ENCODE data around the gene AGAP6. TPM values are rescaled to one million over a fixed set of nuclear protein-coding genes. Genes with fewer than 3 reads are reported as not detected.

Gene AGAP6
- polyA plus RNA-seq, 1 donor (not counting 4 experiments of a cell fraction or from before 2014, with no cell fraction given): 9.9 TPM

- Histone ChIP-seq H3K9me3 (ENCODE audit: control insufficient read depth, low read depth, low read length) (no peaks in the 10 kb centered on the region), H4K20me1 (ENCODE audit: control insufficient read depth, extremely low read depth, insufficient read depth, low read length) (no peaks in the 10 kb centered on the region), H3K27me3 (ENCODE audit: control insufficient read depth, extremely low read depth, insufficient read depth, low read length) (peaks cover 17% of the 10 kb centered on the region), H3K9me1 (ENCODE audit: control insufficient read depth, extremely low read depth, insufficient read depth, low read length) (no peaks in the 10 kb centered on the region), H3K36me3 (ENCODE audit: control insufficient read depth in 2 of 2, extremely low read depth in 1 of 2, insufficient read depth in 2 of 2, low read length in 2 of 2) (no peaks in the 10 kb centered on the region), H3K4me2 (ENCODE audit: control insufficient read depth, extremely low read depth, insufficient read depth, low read depth, low read length) (no peak overlapping the region), H3K4me1 (ENCODE audit: control insufficient read depth, extremely low read depth, insufficient read depth, low read length) (no peaks in the 10 kb centered on the region), H3K4me3 (ENCODE audit: control insufficient read depth in 2 of 3, extremely low read depth in 1 of 3, insufficient read depth in 2 of 3, low read depth in 1 of 3, low read length in 3 of 3) (no peak overlapping the region), H3K9ac (ENCODE audit: control insufficient read depth, extremely low read depth, insufficient read depth, low read length) (no peak overlapping the region), H2AFZ (ENCODE audit: control insufficient read depth, low read length) (no peak overlapping the region), H3K27ac (ENCODE audit: control insufficient read depth, insufficient read depth, low read length) (no peak overlapping the region), H3K79me2 (ENCODE audit: control insufficient read depth, insufficient read depth, low read length) (no peaks in the 10 kb centered on the region)
- FAIRE-seq: no peak
- no peak for TF ChIP-seq EZH2 (IDR thresholded peaks at IDR 0.05; ENCODE audit: low read length)
- TF ChIP-seq CTCF (optimal IDR thresholded peaks at IDR 0.05 in 1 of 3, IDR thresholded peaks at IDR 0.05 in 1 of 3, conservative IDR thresholded peaks at IDR 0.05 in 1 of 3; ENCODE audit: extremely low read depth in 1 of 3, insufficient read depth in 2 of 3, low read length in 3 of 3): no peak
- dilution Hi-C loops (cut with MboI; ENCODE audit: extremely low pct_ligation_motif_present, low sequenced_read_pairs): no loop called here
- no peak for DNase-seq (ENCODE audit: low read depth, low spot score)
Measured at GRCh38 chr10:50025627-50026026, 37.4 kb downstream of the AGAP6 start.

GRCh38 chr10:50027195-50027594, 39.0 kb downstream of the AGAP6 start:
- H3K27ac ChIP-seq (ENCODE audit: control insufficient read depth, insufficient read depth, low read length): no peak overlapping the region
- no peak overlapping the region for H3K4me2 ChIP-seq (ENCODE audit: control insufficient read depth, extremely low read depth, insufficient read depth, low read depth, low read length)
- H3K36me3 ChIP-seq (ENCODE audit: control insufficient read depth in 2 of 2, extremely low read depth in 1 of 2, insufficient read depth in 2 of 2, low read length in 2 of 2): no peaks in the 10 kb centered on the region
- H3K4me1 ChIP-seq (ENCODE audit: control insufficient read depth, extremely low read depth, insufficient read depth, low read length): no peaks in the 10 kb centered on the region
- FAIRE-seq (no peak), DNase-seq (ENCODE audit: low read depth, low spot score) (no peak)
- H3K9ac ChIP-seq (ENCODE audit: control insufficient read depth, extremely low read depth, insufficient read depth, low read length): no peak overlapping the region
- H3K9me3 ChIP-seq (ENCODE audit: control insufficient read depth, low read depth, low read length): no peaks in the 10 kb centered on the region
- H3K79me2 ChIP-seq (ENCODE audit: control insufficient read depth, insufficient read depth, low read length): no peaks in the 10 kb centered on the region
- H3K4me3 ChIP-seq (ENCODE audit: control insufficient read depth in 2 of 3, extremely low read depth in 1 of 3, insufficient read depth in 2 of 3, low read depth in 1 of 3, low read length in 3 of 3): no peak overlapping the region
- H3K9me1 ChIP-seq (ENCODE audit: control insufficient read depth, extremely low read depth, insufficient read depth, low read length): no peaks in the 10 kb centered on the region
- dilution Hi-C loops (cut with MboI; ENCODE audit: extremely low pct_ligation_motif_present, low sequenced_read_pairs): no loop called here
- H2AFZ ChIP-seq (ENCODE audit: control insufficient read depth, low read length): no peak overlapping the region
- no peak for TF ChIP-seq CTCF (optimal IDR thresholded peaks at IDR 0.05 in 1 of 3, IDR thresholded peaks at IDR 0.05 in 1 of 3, conservative IDR thresholded peaks at IDR 0.05 in 1 of 3; ENCODE audit: extremely low read depth in 1 of 3, insufficient read depth in 2 of 3, low read length in 3 of 3)
- no peak for TF ChIP-seq EZH2 (IDR thresholded peaks at IDR 0.05; ENCODE audit: low read length)
- peaks cover 17% of the 10 kb centered on the region for H3K27me3 ChIP-seq (ENCODE audit: control insufficient read depth, extremely low read depth, insufficient read depth, low read length)
- H4K20me1 ChIP-seq (ENCODE audit: control insufficient read depth, extremely low read depth, insufficient read depth, low read length): no peaks in the 10 kb centered on the region
